Activated CD8-positive, alpha-beta memory T cell treated with anti-CD3 and anti-CD28 coated beads, Interleukin-2, amount 50 U/mL, for 24 hours (primary cell): ENCODE data around the gene SEPHS1.

Experiments
- DNase-seq: peaks from one replicate; pipeline ENCODE4 v3.0.0-alpha.2; 2020; ENCODE audit errors: extremely low read depth

SEPHS1 gene

GRCh38 chr10:13328613-13329012 is 19.5 kb downstream of the SEPHS1 start:
- DNase-seq: no peak

DNA sequence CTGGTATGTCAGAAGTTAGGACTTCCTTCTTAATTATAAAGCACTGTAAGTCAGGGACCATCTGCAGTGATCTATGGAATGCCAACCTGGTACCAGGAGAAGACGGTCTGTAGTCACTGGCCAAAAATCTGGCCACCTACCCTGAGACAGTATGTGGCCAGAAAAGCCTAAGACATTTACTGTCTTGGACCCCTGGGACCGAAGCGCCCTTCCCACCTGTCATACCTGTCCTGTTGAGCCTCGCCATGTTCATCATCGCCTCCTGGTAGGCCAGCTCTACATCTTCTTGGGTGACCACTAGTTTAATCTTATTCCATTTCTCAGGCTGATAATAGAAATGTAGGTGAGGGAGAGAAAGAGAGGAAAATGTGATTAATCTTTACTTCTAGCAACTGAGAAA is 20.0 kb downstream of the SEPHS1 start:
- no peak for DNase-seq

- no peak for DNase-seq
These were observed 20.6 kb downstream of the SEPHS1 start for GRCh38 chr10:13327534-13327933.

GRCh38 chr10:13322615-13323148 is 25.4 kb downstream of the SEPHS1 start:
- no peak for DNase-seq

DNA sequence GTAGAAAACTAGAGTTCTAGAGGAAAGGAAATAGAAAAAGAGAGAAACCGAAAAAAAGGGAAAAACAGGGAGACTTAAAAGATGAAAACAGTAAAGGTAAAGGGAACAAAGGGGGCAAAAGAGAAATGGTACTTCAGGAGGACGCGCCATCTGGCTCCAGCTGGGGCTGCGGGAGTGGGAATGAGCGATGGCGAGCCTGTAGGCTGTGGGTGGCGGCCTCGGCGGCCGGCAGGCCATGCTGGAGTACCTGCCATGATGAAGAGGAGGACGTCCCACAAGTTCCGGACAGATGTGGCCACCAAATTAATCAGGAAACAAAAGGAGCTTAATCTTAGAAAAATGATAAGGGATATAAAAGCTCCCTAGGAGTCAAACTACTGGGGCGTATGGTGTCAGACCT is 26.5 kb downstream of the SEPHS1 start:
- DNase-seq: no peak

DNA sequence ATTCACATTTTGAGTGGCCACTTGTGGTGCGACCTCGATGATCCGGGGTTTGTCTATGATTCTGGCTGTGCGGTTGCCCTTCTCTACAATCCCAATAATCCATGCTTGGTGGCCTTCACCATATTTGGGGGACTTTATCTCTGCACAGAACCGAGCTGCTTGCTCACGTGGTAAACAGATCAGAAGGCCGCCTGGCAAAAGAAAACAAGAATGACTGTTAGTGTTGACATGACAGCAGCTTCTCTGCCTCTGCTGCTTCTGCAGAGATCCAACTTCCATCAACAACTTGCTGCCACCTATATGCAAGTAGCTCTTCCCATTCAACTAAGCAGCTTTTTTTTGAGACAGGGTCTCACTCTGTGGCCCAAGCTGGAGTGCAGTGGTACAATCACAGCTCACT is 28.9 kb downstream of the SEPHS1 start:
- no peak for DNase-seq

- no peak for DNase-seq
These were observed 30.6 kb downstream of the SEPHS1 start for GRCh38 chr10:13317474-13317873.

DNA sequence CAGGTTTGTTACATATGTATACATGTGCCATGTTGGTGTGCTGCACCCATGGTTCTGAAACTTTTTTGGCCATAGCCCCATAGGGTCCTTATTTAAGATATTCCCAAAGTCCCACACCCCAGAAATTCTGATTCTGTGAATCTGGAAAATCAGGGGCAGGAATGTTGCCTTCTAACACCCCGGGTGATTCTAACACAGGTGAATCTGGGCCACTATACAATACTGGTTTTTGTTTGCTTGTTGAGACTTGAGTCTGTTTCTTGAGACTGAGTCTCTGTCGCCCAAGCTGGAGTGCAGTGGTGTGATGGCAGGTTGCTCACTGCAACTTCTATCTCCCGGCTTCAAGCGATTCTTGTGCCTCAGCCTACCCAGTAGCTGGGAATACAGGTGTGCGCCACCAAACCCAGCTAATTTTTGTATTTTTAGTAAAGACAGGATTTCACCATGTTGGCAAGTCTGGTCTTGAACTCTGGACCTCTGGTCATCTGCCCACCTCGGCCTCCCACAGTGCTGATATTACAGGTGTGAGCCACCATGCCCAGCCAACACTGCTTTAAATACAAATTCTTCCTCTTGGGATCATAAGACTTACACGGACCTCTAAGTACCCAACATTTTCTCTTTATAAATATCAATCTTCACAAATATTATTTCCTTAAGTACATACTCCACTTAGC is 31.3 kb downstream of the SEPHS1 start:
- no peak for DNase-seq

GRCh38 chr10:13315361-13315760 is 32.7 kb downstream of the SEPHS1 start:
- DNase-seq: no peak

DNA sequence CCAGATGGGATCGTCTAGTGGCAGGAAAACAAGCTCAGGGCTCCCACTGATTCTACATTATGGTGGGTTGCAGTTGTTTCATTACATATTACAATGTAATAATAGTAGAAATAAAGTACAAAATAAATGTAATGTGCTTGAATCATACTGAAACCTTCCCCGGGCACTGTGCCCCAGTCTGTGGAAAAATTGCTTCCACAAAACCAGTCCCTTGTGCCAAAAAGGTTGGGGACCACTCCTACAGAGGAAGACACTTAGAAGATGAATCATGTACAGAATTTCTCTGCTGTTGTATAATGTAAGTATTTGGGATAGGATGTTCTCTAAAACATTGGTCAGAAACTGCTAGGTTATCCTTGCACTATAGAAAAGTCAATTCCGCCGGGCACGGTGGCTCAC is 36.9 kb downstream of the SEPHS1 start:
- no peak for DNase-seq

DNA sequence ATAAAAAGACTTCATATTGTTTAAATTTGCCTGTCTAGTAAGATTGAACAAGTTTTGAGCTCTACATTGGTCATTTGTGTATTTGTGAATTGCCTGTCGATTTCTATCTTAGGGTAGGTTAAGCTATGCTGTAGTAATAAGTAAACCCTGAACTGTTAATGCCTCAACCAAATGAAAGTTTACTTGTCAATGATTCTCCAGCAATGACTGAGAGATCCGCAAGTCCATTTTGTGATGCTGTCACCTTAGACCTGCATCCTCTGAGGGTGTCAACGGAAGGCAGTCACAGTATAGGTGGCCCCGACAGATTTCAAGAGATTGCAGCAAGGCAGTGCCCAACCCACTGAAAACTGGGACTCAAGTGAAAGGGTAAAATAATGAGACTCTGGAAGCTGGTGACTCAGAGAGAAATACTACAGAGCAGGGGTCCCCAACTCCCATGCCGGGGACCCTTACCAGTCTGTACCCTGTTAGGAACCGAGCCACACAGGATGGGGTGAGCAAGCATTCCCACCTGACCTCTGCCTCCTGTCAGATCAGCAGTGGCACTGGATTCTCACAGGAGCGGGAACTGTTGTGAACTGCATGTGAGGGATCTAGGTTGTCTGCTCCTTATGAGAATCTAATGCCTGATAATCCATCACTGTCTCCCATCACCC is 37.4 kb downstream of the SEPHS1 start:
- DNase-seq: no peak

- DNase-seq: no peak
These were observed 38.3 kb downstream of the SEPHS1 start for GRCh38 chr10:13309792-13310191.

- no peak for DNase-seq
These were observed 40.0 kb downstream of the SEPHS1 start for GRCh38 chr10:13308096-13308495.

DNA sequence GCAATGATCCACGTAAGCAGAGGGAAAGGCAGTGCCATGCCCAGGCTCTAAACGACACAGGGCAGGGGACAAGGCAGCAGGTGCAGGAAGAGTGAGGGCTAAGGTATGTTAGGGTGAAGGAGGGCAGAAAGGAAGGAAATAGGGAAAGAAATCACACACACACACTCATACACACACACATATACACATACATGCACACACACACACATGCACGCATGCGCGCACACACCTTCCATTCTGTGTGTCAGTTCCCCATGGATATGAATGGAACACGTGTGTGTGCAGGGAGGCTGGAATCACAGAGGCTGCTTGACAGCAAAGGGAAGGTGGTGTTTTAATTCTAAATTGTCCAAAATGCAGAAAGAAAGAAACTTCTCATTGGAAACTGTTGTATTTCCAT is 42.0 kb downstream of the SEPHS1 start:
- DNase-seq: no peak

GRCh38 chr10:13302821-13303555 is 45.1 kb downstream of the SEPHS1 start:
- DNase-seq: no peak

GRCh38 chr10:13299437-13300287 is 48.4 kb downstream of the SEPHS1 start, which contains the start of gene PHYH:
Gene PHYH (minus strand): TSS chr10:13300064. CDS start chr10:13300042, 22 bp downstream.
- DNase-seq: peak; percentile 31

DNA sequence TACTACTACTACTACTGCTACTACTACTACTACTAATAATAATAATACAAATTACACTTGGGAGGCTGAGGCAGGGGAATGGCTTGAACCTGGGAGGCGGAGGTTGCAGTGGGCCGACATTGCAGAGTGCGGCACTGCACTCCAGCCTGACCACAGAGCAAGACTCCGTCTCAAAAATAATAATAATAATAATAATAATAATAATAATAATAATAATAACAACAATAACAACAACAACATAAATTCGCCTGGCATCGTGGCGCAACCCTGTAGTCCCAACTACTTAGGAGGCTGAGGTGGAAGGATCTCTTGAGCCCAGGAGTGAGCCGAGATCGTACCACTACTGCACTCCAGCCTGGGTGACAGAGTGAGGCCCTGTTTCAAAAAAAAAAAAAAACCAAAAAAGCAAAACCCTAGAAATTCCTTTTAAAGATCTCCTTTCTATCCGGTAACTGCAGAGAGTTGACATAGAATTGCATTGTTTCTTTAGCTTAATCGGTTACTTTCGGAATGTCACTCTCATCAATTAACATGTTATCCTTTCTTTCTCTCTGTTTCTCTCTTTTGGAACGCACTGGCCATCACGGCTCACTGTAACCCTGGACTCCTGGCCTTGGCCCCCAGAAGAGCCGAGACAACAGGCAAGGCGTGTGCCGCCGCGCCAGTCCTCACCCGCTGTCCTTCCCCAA is 49.2 kb downstream of the SEPHS1 start:
- DNase-seq: no peak

- DNase-seq: no peak
These were observed 51.6 kb downstream of the SEPHS1 start for GRCh38 chr10:13296476-13296875.

DNA sequence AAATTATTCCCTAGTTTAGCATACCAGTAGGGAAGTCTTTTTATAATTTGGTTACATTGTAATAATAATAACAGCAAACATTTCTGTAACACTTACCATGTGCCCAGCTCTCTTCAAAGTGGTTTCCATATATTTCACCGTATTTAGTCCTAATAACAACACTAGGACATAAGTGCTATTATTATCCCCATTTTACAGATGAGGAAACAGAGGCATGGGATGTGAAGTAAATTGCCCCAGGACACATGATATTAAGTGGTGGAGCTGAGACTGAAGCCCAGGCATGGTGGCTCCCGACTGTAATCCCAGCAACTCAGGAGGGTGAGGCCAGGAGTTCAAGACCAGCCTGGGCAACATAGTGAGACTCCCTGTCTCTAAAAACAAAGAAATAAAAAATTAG is 53.3 kb downstream of the SEPHS1 start:
- no peak for DNase-seq

DNA sequence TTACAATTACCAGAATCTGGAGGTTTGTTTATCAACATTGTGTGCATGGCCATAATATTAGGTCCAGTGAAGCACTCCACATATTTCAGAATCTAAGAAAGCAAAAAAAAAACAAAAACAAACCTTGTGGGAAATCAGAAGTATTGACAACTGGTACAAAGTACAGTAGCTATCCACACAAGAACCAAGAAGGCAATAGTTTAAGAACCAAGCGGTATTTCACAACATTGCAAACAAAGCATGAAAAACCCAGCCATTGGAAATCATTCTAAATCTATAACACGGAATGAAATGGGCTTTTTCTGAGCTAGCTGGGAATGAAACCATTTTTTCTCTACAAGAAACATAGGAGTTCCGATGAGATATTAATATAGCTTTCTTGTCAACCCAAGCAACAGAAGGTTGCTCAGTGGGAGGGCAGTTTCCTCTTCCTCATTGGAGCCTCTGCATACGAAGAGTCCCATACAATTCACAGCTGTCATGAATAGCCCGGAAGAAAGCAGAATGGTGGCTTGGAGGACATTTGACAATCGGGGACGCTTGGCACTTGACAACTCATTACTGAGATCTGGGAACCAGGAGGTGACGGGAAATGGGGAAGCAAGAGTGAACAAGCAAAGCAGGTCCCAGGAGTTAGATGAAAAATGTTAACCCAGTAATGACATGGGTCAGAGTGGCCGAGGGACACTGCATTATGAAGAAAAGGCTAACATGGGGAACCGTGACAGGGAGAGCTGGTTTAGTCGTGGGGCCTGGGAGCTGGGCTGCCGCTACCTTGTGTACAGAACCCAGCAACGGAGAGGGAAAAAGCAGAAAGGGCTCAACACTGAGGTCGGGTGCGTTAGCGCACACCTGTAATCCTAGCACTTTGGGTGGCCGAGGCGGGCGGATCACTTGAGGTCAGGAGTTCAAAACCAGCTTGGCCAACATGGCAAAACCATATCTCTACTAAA is 56.0 kb downstream of the SEPHS1 start:
- DNase-seq: no peak
